ENCODE results near the gene FBXW7. TPM values are rescaled to one million over a fixed set of nuclear protein-coding genes. Genes with fewer than 3 reads are reported as not detected.

Gene FBXW7
- total and polyA plus RNA-seq, 2 of the 8 experiments (the other 6 are each of a cell fraction or from before 2014, with no cell fraction given): 6.0 to 26.7 TPM

DNA sequence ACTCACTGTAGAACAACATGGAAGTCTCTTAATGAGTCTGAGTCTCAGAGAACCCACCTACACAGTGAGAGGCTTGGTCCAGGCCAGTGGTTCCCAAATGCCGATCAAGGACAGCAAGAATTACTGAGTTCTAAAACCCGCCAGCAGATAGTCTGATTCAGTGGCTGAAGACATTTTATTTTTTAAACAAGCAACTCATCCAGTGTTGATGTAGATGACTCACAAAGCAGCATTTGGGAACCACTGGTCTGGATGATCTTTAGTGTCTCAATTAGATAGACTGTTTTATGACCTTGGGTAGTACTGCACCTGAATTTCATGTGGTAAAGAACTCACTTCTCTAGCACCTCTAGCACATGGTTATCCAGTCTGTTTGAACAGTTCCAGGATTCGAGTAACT lies 193.6 kb downstream of the FBXW7 start:
- no peak overlapping the region for H2AK5ac ChIP-seq (ENCODE audit: low read depth, low read length)
- no peak overlapping the region for H2BK5ac ChIP-seq (ENCODE audit: low read depth, low read length)
- no peak overlapping the region for H2BK12ac ChIP-seq (ENCODE audit: low read depth, low read length)
- H2BK120ac ChIP-seq (replicated peaks; ENCODE audit: low read depth, low read length): no peak overlapping the region
- no peak overlapping the region for H3K18ac ChIP-seq (ENCODE audit: extremely low read depth, low read length)
- no peak overlapping the region for H3K4me3 ChIP-seq (ENCODE audit: extremely low read depth in 1 of 4, insufficient read depth in 2 of 4, low read depth in 3 of 4, low read length in 4 of 4)
- H3K23ac ChIP-seq (ENCODE audit: insufficient read length): no peak overlapping the region
- ChIA-PET POLR2A (ENCODE audit: partially characterized antibody) (no interaction called here), CTCF (ENCODE audit: partially characterized antibody) (no interaction called here)
- no peak overlapping the region for H2AFZ ChIP-seq (ENCODE audit: low read length)
- H2BK15ac ChIP-seq (ENCODE audit: low read length): no peak overlapping the region
- FAIRE-seq (no peak), DNase-seq (ENCODE audit: low read depth in 1 of 2, low spot score in 2 of 2) (no peak)
- H3K4ac ChIP-seq (replicated peaks; ENCODE audit: insufficient read length, low read depth, low read length): no peak overlapping the region
- H4K20me1 ChIP-seq (replicated peaks in 1 of 2; ENCODE audit: control insufficient read depth in 1 of 2, insufficient read depth in 2 of 2, low read length in 2 of 2): no peaks in the 10 kb centered on the region
- no peaks in the 10 kb centered on the region for H3K4me1 ChIP-seq (replicated peaks in 1 of 4; ENCODE audit: control insufficient read depth in 3 of 4, insufficient read depth in 4 of 4, low read length in 3 of 4)
- H4K8ac ChIP-seq (ENCODE audit: extremely low read depth, insufficient read depth, low read length): no peak overlapping the region
- H4K91ac ChIP-seq (replicated peaks; ENCODE audit: insufficient read length, low read length): no peak overlapping the region
- H3K56ac ChIP-seq (replicated peaks; ENCODE audit: insufficient read length, low read depth, low read length): no peak overlapping the region
- no peak overlapping the region for H3K27ac ChIP-seq (ENCODE audit: low read depth, low read length)
- H4K5ac ChIP-seq (ENCODE audit: insufficient read length, low read depth, low read length): no peak overlapping the region
- no peaks in the 10 kb centered on the region for H3K79me1 ChIP-seq (ENCODE audit: low read depth, low read length)
- no peaks in the 10 kb centered on the region for H3K23me2 ChIP-seq (ENCODE audit: low read depth, low read length)
- no peaks in the 10 kb centered on the region for H3K9me3 ChIP-seq (ENCODE audit: insufficient read depth in 2 of 2, low read depth in 1 of 2, low read length in 1 of 2)
- H3K27me3 ChIP-seq (replicated peaks in 1 of 4; ENCODE audit: control insufficient read depth in 3 of 4, extremely low read depth in 1 of 4, insufficient read depth in 3 of 4, low read length in 3 of 4): no peaks in the 10 kb centered on the region
- H3K14ac ChIP-seq (ENCODE audit: insufficient read length): no peak overlapping the region
- no peak overlapping the region for H3K4me2 ChIP-seq (ENCODE audit: insufficient read depth in 1 of 2, low read depth in 2 of 2, low read length in 2 of 2)
- no peaks in the 10 kb centered on the region for H3K79me2 ChIP-seq (ENCODE audit: control insufficient read depth in 1 of 2, insufficient read depth in 2 of 2, low read length in 2 of 2)
- H3K9ac ChIP-seq (replicated peaks in 1 of 4; ENCODE audit: extremely low read depth in 1 of 4, low read depth in 3 of 4, low read length in 3 of 4): no peak overlapping the region
- no peak overlapping the region for H2BK20ac ChIP-seq (ENCODE audit: low read length)
- no peaks in the 10 kb centered on the region; a peak in 2 of 8 replicates for H3K36me3 ChIP-seq (ENCODE audit: control insufficient read depth in 2 of 4, insufficient read depth in 4 of 4, low read length in 3 of 4)
- WGBS, 2 experiments (ENCODE audit: extremely low coverage in 1 of 2, insufficient coverage in 1 of 2, insufficient read length in 1 of 2, insufficient replicate concordance in 2 of 2, low coverage in 1 of 2, low lambda C conversion rate in 2 of 2, missing lambda C conversion rate in 1 of 2): 89% methylated on average over 3 of the region's 3 CpGs; no CpG with 5 or more reads in 1 of the 2 experiments
- TF ChIP-seq KDM1A (IDR thresholded peaks at IDR 0.05; ENCODE audit: borderline replicate concordance, low read length) (no peak), BACH1 (IDR thresholded peaks at IDR 0.05; ENCODE audit: low read length) (no peak)
